ENCODE measurements around the gene CELSR1. TPM values are rescaled to one million over a fixed set of nuclear protein-coding genes. Genes with fewer than 3 reads are reported as not detected.

CELSR1 gene
- total and polyA plus RNA-seq, 12 donors, result 0.11 to 4.3 (median 1.9) TPM

GRCh38 chr22:46556775-46557174, 19.4 kb upstream of the CELSR1 start:
- no peak for DNase-seq
- TF ChIP-seq POLR2A (IDR thresholded peaks at IDR 0.05), result no peak
- no peak for TF ChIP-seq CTCF (IDR thresholded peaks at IDR 0.05)
- Histone ChIP-seq H3K27ac (no peak overlapping the region), H3K27me3 (no peaks in the 10 kb centered on the region), H3K4me1 (replicated peaks in 1 of 2) (no peaks in the 10 kb centered on the region), H3K9me3 (replicated peaks in 1 of 3) (no peaks in the 10 kb centered on the region), H3K36me3 (replicated peaks in 1 of 2) (no peaks in the 10 kb centered on the region), H3K4me3 (no peak overlapping the region)
- intact Hi-C loops (cut with DNase I), result no loop called here
- 94 to 98% (median 95%) methylated on average over 3 of the region's 3 CpGs for WGBS, 4 donors

GRCh38 chr22:46553189-46553588, 15.8 kb upstream of the CELSR1 start:
- no peak for TF ChIP-seq POLR2A (IDR thresholded peaks at IDR 0.05)
- TF ChIP-seq CTCF (IDR thresholded peaks at IDR 0.05), result no peak
- no peak for DNase-seq
- Histone ChIP-seq H3K9me3 (replicated peaks in 1 of 3) (no peaks in the 10 kb centered on the region), H3K27me3 (no peaks in the 10 kb centered on the region), H3K27ac (no peak overlapping the region), H3K4me1 (replicated peaks in 1 of 2) (peaks cover 0 to 4% of the 10 kb centered on the region in 2 donors), H3K4me3 (no peak overlapping the region), H3K36me3 (replicated peaks in 1 of 2) (no peaks in the 10 kb centered on the region)
- WGBS, 4 donors, result 90 to 97% (median 93%) methylated on average over 4 of the region's 4 CpGs
- intact Hi-C loops (cut with DNase I), result no loop called here

DNA sequence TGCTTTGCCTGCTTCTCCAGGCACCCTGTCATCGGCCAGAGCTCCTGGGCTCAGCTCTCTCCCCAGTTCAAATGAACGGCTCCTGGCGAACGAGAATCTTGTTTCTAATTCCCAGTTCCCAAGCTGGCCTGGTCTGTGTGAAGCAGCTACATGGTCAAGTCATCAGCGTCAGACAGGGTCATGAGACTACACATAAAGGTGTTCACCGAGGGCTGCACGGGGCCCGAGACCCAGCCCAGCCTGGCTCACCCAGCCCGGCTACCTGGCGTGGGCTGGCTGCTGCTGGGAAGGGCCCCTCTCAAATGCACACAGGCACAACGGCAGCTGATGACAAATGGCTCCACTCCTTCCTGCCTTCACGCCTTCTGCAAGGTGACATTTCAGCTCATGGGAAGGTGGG, 14.6 kb upstream of the CELSR1 start:
- H3K4me1 ChIP-seq (replicated peaks in 1 of 2), result peaks cover 10 to 16% of the 10 kb centered on the region in 2 donors
- H3K4me3 ChIP-seq, result no peak overlapping the region
- no peak for DNase-seq
- WGBS, 4 donors, result 78 to 89% (median 84%) methylated on average over 4 to 12 of the region's 12 CpGs
- H3K9me3 ChIP-seq (replicated peaks in 1 of 3), result no peaks in the 10 kb centered on the region
- H3K36me3 ChIP-seq (replicated peaks in 1 of 2), result no peaks in the 10 kb centered on the region
- no peaks in the 10 kb centered on the region for H3K27me3 ChIP-seq
- intact Hi-C loops (cut with DNase I), result no loop called here
- H3K27ac ChIP-seq, result no peak overlapping the region
- no peak for TF ChIP-seq CTCF (IDR thresholded peaks at IDR 0.05)
- TF ChIP-seq POLR2A (IDR thresholded peaks at IDR 0.05), result no peak

DNA sequence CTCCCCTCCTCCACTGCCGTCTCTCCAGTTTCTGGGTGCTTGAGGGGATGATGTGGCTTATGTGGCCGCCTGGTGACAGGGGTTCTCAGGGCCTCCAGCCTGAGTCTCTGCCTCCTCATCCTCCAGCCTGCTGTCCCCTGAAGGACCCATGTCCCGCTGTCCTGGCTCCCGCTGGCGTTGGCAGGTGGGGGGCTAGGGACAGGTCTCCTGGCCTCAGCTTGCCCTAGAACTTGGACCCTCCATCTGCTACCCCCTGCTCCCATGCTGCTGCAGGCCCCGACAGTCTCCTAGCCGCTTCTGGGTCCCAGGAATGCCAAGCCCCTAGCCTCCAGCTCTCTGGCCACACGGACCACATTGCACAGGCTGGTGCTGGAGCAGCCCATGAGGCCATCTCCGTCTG, 13.9 kb upstream of the CELSR1 start:
- no peaks in the 10 kb centered on the region for H3K9me3 ChIP-seq (replicated peaks in 1 of 3)
- no peak for TF ChIP-seq CTCF (IDR thresholded peaks at IDR 0.05)
- TF ChIP-seq POLR2A (IDR thresholded peaks at IDR 0.05), result no peak
- H3K27ac ChIP-seq, result no peak overlapping the region
- peaks cover 14 to 22% of the 10 kb centered on the region in 2 donors for H3K4me1 ChIP-seq (replicated peaks in 1 of 2)
- WGBS, 4 donors, result 77 to 87% (median 80%) methylated on average over 7 to 9 of the region's 9 CpGs
- H3K27me3 ChIP-seq, result no peaks in the 10 kb centered on the region
- H3K36me3 ChIP-seq (replicated peaks in 1 of 2), result no peaks in the 10 kb centered on the region
- DNase-seq, result no peak
- no peak overlapping the region for H3K4me3 ChIP-seq
- intact Hi-C loops (cut with DNase I), result no loop called here

Data from adrenal gland (tissue), 12 donors.